Measurements from ENCODE around the gene RABGAP1L. TPM values are rescaled to one million over a fixed set of nuclear protein-coding genes. Genes with fewer than 3 reads are reported as not detected.

The RABGAP1L gene
- total RNA-seq, 2 experiments from 2014 or later, result 59.8 to 67.6 TPM

DNA sequence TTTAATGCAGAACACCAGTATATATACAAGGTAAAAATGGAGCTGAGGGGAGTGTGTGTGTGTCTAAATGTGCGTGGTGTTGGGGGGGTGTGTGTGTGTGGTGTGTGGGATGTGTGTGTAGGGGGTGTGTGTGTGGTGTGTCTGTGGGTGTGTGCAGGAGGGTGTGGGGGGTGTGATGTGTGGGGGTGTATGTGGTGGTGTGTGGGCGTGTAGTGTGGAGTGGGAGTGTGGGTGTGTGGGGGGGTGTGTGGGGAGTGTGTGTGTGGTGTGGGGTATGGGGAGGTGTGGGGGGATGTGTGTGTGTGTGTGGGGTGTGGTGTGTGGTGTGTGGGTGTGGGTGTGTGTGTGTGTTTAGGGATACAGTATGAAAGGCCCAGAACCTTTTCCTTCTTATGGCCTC, 638.1 kb downstream of the RABGAP1L start:
- no peak for ATAC-seq (ENCODE audit: poor library complexity)
- POLR2A ChIA-PET, result interaction anchor here (5.6 kb wide), 1 partner anchor 202 kb away, joined by 85 read pairs; the partner anchor contains the start of gene CACYBP
- intact Hi-C loops (cut with DNase I, micrococcal nuclease), result loop anchor here in 1 of 2 experiments (5.0 kb wide), 1 partner anchor 170 kb away; no protein-coding TSS in a partner anchor
- H3K36me3 Mint-ChIP-seq (ENCODE audit: low read depth), result no peaks in the 10 kb centered on the region
- H3K36me3 ChIP-seq (ENCODE audit: insufficient read depth, low read length), result no peaks in the 10 kb centered on the region
- CTCF ChIA-PET, result interaction anchor here (1.0 kb wide), 1 partner anchor 13 kb away, joined by 3 read pairs; no protein-coding TSS in a partner anchor
- H3K9me3 Mint-ChIP-seq, result no peaks in the 10 kb centered on the region
- H3K27me3 Mint-ChIP-seq, result no peaks in the 10 kb centered on the region
- TF ChIP-seq, protein P1, sequence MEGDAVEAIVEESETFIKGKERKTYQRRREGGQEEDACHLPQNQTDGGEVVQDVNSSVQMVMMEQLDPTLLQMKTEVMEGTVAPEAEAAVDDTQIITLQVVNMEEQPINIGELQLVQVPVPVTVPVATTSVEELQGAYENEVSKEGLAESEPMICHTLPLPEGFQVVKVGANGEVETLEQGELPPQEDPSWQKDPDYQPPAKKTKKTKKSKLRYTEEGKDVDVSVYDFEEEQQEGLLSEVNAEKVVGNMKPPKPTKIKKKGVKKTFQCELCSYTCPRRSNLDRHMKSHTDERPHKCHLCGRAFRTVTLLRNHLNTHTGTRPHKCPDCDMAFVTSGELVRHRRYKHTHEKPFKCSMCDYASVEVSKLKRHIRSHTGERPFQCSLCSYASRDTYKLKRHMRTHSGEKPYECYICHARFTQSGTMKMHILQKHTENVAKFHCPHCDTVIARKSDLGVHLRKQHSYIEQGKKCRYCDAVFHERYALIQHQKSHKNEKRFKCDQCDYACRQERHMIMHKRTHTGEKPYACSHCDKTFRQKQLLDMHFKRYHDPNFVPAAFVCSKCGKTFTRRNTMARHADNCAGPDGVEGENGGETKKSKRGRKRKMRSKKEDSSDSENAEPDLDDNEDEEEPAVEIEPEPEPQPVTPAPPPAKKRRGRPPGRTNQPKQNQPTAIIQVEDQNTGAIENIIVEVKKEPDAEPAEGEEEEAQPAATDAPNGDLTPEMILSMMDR (IDR thresholded peaks at IDR 0.05), result no peak
- peak in 1 of 14 experiments; percentile 9 for DNase-seq
- H3K27ac Mint-ChIP-seq, result no peak overlapping the region
- H3K4me1 ChIP-seq (ENCODE audit: insufficient read depth, low read length), result peaks cover 12% of the 10 kb centered on the region
- no peak overlapping the region for H3K4me3 ChIP-seq (ENCODE audit: low read length)
- no peak overlapping the region for H3K4me3 Mint-ChIP-seq
- no peaks in the 10 kb centered on the region for H3K27me3 ChIP-seq (ENCODE audit: control insufficient read depth in 1 of 2, insufficient read depth in 2 of 2, low read length in 2 of 2)
- H3K9me3 ChIP-seq (ENCODE audit: control insufficient read depth in 1 of 2, insufficient read depth in 1 of 2, low read length in 2 of 2), result no peaks in the 10 kb centered on the region
- H3K4me1 Mint-ChIP-seq (ENCODE audit: low read depth), result peaks cover under 1% of the 10 kb centered on the region
- no peak overlapping the region for H3K27ac ChIP-seq (ENCODE audit: low read depth in 1 of 2, low read length in 2 of 2)

DNA sequence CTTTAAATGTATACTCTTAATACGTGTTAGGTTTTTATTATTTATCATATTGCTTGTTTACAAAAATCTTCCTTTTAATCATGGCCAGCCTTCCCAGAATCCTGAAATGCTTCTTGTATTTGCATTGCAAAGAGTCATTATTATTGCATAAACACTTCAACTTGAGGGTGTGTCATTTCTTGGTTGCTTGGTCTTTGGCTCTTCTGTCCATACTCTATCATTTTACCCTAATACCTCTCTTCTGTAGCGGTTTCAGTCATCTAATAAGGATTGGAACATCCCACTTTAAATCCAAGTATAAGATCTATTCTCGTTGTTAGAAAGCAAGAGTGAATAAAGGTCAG, 639.8 kb downstream of the RABGAP1L start:
- DNase-seq, result no peak
- no peaks in the 10 kb centered on the region for H3K36me3 ChIP-seq (ENCODE audit: insufficient read depth, low read length)
- POLR2A ChIA-PET, result interaction anchor here (0.6 to 5.6 kb wide), 20 partner anchors 8 to 776 kb away, joined by 3 to 85 read pairs (median 6); partner anchors contain the start of genes CACYBP and MRPS14

DNA sequence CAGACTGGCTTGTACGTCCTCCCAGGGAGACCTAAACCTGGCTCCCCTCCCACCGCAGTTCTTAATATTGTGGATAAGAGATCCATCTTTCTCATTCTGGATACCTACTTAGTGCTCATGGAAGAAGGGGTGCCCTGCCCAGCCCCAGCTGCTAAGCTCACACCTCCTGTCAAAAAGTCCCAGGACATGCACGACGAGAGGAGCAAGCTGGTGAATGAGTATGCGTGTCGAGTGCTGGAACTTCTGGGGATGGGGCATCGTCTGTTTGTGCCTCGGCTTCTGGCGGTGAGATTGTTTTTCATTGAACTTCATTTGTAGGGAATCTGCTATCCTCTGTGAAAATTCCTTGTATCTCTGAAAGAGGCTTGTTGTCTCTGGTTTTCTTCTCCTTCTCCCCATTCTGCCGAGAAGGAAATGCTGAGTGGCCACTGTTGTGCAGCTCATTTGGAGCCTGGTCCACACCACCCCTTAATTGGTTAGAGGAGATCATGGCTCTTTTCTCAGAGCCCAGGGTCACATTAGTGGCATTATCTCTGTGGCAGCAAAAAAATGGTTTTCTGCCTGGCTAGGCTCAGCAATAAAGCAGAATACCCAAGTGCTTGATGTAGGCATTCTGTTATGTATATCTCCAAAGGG, 641.0 kb downstream of the RABGAP1L start:
- TF ChIP-seq, protein P1 (IDR thresholded peaks at IDR 0.05), result no peak
- H3K9me3 ChIP-seq (ENCODE audit: control insufficient read depth in 1 of 2, insufficient read depth in 1 of 2, low read length in 2 of 2), result no peaks in the 10 kb centered on the region
- H3K36me3 ChIP-seq (ENCODE audit: insufficient read depth, low read length), result no peaks in the 10 kb centered on the region
- peak overlapping the region; percentile 34 to 57 for H3K27ac ChIP-seq (ENCODE audit: low read depth in 1 of 2, low read length in 2 of 2)
- Mint-ChIP-seq H3K27me3 (no peaks in the 10 kb centered on the region), H3K4me1 (ENCODE audit: low read depth) (no peaks in the 10 kb centered on the region), H3K4me3 (no peak overlapping the region), H3K27ac (no peak overlapping the region), H3K9me3 (no peaks in the 10 kb centered on the region), H3K36me3 (ENCODE audit: low read depth) (no peaks in the 10 kb centered on the region)
- DNase-seq (peak in 9 of 14 experiments; percentile 4 to 48 (median 10)), ATAC-seq (ENCODE audit: poor library complexity) (no peak)
- peak overlapping the region; percentile 79 for H3K4me3 ChIP-seq (ENCODE audit: low read length)
- no peaks in the 10 kb centered on the region for H3K27me3 ChIP-seq (ENCODE audit: control insufficient read depth in 1 of 2, insufficient read depth in 2 of 2, low read length in 2 of 2)
- H3K4me1 ChIP-seq (ENCODE audit: insufficient read depth, low read length), result peaks cover 12% of the 10 kb centered on the region
- CTCF ChIA-PET, result interaction anchor here (0.7 to 2.1 kb wide), 8 partner anchors 15 to 223 kb away, joined by 3 to 7 read pairs (median 5); partner anchors contain the start of genes CACYBP and MRPS14
- POLR2A ChIA-PET, result interaction anchor here (0.7 to 5.6 kb wide), 20 partner anchors 11 to 777 kb away, joined by 3 to 85 read pairs (median 6); partner anchors contain the start of genes CACYBP and MRPS14
- intact Hi-C loops (cut with DNase I, micrococcal nuclease), result no loop called here

More for the DNA sequence above, 639.8 kb downstream of the RABGAP1L start:
- no peaks in the 10 kb centered on the region for H3K9me3 ChIP-seq (ENCODE audit: control insufficient read depth in 1 of 2, insufficient read depth in 1 of 2, low read length in 2 of 2)
- H3K27ac Mint-ChIP-seq, result no peak overlapping the region
- no peaks in the 10 kb centered on the region for H3K27me3 Mint-ChIP-seq
- H3K4me3 Mint-ChIP-seq, result no peak overlapping the region
- no peak for ATAC-seq (ENCODE audit: poor library complexity)
- H3K9me3 Mint-ChIP-seq, result no peaks in the 10 kb centered on the region
- H3K27me3 ChIP-seq (ENCODE audit: control insufficient read depth in 1 of 2, insufficient read depth in 2 of 2, low read length in 2 of 2), result no peaks in the 10 kb centered on the region
- peaks cover 12% of the 10 kb centered on the region for H3K4me1 ChIP-seq (ENCODE audit: insufficient read depth, low read length)
- CTCF ChIA-PET, result interaction anchor here (0.6 to 2.1 kb wide), 8 partner anchors 16 to 754 kb away, joined by 3 to 7 read pairs (median 4); partner anchors contain the start of genes CACYBP and MRPS14
- H3K4me3 ChIP-seq (ENCODE audit: low read length), result peak overlapping the region; percentile 79
- TF ChIP-seq, protein P1 (IDR thresholded peaks at IDR 0.05), result no peak
- no peaks in the 10 kb centered on the region for H3K36me3 Mint-ChIP-seq (ENCODE audit: low read depth)
- intact Hi-C loops (cut with DNase I, micrococcal nuclease), result loop anchor here in 1 of 2 experiments (5.0 kb wide), 1 partner anchor 168 kb away; no protein-coding TSS in a partner anchor
- peak overlapping the region; percentile 34 to 57 for H3K27ac ChIP-seq (ENCODE audit: low read depth in 1 of 2, low read length in 2 of 2)
- H3K4me1 Mint-ChIP-seq (ENCODE audit: low read depth), result no peaks in the 10 kb centered on the region

Measured in CD4-positive, alpha-beta T cell (primary cell).